ENCODE data around the gene ZFHX2. TPM values are rescaled to one million over a fixed set of nuclear protein-coding genes. Genes with fewer than 3 reads are reported as not detected.

ZFHX2 gene
- not detected in 2 replicates for total RNA-seq

GRCh38 chr14:23551266-23552028 lies at the start of gene ZFHX2:
ZFHX2 (minus strand) TSS chr14:23551765; CDS start chr14:23535325, 16,440 bp downstream.

GRCh38 chr14:23578560-23579310 lies 27.2 kb upstream of the ZFHX2 start, which contains the start of gene JPH4:
JPH4 (minus strand) TSS chr14:23578790; CDS start chr14:23577453, 1,337 bp downstream.

GRCh38 chr14:23567186-23568020 lies 15.8 kb upstream of the ZFHX2 start, which contains the start of gene AP1G2:
AP1G2 (minus strand) TSS chr14:23567791; CDS start chr14:23567314, 477 bp downstream.

GRCh38 chr14:23555882-23556699 lies 4.5 kb upstream of the ZFHX2 start, which contains the start of gene THTPA:
THTPA (plus strand) TSS chr14:23556271; CDS start chr14:23556758, 487 bp downstream.

Other genes starting within 250 kb of the ZFHX2 start
- gene PPP1R3E, start 248.9 kb downstream of the ZFHX2 start, total RNA-seq: 1.8 and 2.0 TPM in 2 replicates
- 13.7 and 24.8 TPM in 2 replicates for gene BCL2L2, start 244.9 kb downstream of the ZFHX2 start, total RNA-seq
- gene PABPN1, start 230.3 kb downstream of the ZFHX2 start, total RNA-seq: 41.1 and 57.9 TPM in 2 replicates
- 10.4 and 21.7 TPM in 2 replicates for gene SLC22A17, start 198.9 kb downstream of the ZFHX2 start, total RNA-seq
- gene EFS, start 186.6 kb downstream of the ZFHX2 start, total RNA-seq: 1.8 and 3.6 TPM in 2 replicates
- gene IL25, start 179.0 kb downstream of the ZFHX2 start, total RNA-seq: not detected in 2 replicates
- not detected in 2 replicates for gene CMTM5, start 174.7 kb downstream of the ZFHX2 start, total RNA-seq
- not detected in 2 replicates for gene MYH6, start 143.5 kb downstream of the ZFHX2 start, total RNA-seq
- gene MYH7, start 116.1 kb downstream of the ZFHX2 start, total RNA-seq: not detected in 2 replicates
- gene NGDN, start 82.1 kb downstream of the ZFHX2 start, total RNA-seq: 18.3 and 24.4 TPM in 2 replicates
- 3.8 and 6.2 TPM in 2 replicates for gene THTPA, start 4.5 kb upstream of the ZFHX2 start, total RNA-seq
- gene AP1G2, start 16.0 kb upstream of the ZFHX2 start, total RNA-seq: 23.2 and 29.6 TPM in 2 replicates
- gene JPH4, start 27.0 kb upstream of the ZFHX2 start, total RNA-seq: not detected in 2 replicates
- gene DHRS2, start 84.6 kb upstream of the ZFHX2 start, total RNA-seq: 5.5 TPM in 1 of 2 replicates, not detected in the other

Data from cardiac atrium fibroblast (primary cell).